HG02588 (cell line): Measurements from ENCODE around the gene NLGN1.

Experiments used
- ATAC-seq: cut with Tn5 transposase; IDR thresholded peaks from one replicate; pipeline ENCODE4 v1.9.1; 2021; ENCODE audit warnings: mild to moderate bottlenecking, moderate library complexity; ENCODE audit not compliant: unreplicated experiment

The NLGN1 gene

DNA sequence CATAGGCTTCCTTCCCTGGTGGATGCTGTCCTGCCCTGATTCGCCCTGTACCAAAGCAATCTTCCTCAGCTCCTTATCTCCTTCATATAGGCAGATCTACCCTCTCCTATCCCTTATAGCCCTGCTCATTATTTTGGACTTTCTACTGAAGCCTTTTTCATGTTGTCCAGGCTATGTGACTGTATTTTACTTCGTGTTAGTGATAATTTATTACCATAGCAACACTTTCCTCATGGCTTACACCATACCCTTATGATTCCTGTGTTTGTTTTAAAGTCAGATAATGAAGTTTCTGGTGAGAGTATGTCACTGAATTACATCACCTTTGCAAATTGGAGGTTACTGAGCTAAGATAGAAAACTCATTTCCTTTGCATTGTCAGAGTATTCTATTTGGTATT lies 352.6 kb downstream of the NLGN1 start:
- ATAC-seq = no peak

DNA sequence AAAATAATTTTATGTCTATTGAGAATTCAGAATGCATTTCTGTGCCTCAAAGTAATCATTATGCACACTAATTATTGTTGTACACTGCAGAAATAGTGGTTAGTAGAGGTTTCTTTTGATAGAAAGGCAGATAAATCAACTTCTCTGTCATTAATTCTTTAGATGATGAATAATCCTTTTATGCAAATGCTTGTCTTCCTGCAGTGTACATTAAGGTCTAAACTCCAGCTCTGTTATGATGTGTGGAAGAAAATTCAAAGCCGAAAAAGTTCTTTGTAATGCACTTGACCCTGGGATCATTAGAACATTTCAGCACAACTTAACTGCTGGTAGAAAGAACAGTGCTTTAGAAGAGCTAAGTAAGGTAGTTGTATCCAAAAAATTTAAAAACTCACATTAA lies 353.0 kb downstream of the NLGN1 start:
- ATAC-seq = no peak

DNA sequence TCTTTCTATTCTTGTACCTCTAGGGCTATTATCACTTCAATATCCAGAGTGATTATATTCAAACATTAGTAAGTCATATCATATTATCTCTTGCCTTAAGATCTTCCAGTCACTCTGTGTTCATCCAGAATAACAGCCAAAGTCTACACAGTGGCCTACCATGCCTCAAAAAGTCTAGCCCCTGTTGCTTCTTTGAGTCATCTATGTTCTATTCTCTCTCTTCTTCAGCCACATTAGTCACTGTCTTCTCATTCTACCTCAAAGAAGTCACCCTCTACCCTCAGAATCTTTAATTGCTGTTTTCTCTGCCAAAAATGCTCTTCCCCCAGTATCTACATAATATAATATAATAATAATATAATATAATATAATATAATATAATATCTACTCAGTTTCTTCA lies 356.0 kb downstream of the NLGN1 start:
- no peak for ATAC-seq

DNA sequence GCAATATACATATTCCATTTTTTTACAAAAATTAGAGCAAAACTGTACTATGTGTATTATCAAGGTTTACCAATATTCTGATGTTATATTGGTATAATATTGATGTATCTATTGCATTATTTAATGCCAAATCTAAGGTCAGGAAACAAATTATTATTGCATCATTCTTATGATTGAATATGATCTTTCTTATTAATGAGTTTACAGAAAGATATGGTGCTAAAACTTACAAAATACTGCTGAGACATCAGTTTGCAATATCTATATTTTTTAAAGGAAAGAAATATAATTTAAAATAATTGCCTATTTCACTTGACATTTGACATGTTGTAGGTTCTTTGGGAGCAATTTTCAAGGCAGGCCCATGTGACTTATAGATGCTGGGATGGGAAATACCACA lies 357.6 kb downstream of the NLGN1 start:
- ATAC-seq = no peak

DNA sequence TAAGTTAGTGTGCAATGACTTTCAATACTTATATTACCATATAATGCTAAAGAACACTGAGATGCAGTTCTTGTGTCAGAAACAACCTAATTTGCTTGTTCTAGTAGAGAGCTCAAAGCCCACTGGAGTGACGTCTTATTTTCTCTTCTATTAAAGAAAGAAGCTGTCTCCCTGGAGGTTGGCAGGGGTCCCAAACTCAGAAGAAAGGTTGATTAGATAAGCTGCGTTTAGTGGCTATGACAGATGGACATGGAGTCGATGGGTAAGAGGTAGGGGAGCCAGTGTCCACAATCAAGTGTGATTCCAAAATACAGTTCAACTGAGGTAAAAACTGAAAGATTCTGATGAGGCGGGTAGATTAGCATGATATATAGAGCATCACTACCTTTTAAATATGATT lies 363.6 kb downstream of the NLGN1 start:
- ATAC-seq = no peak

DNA sequence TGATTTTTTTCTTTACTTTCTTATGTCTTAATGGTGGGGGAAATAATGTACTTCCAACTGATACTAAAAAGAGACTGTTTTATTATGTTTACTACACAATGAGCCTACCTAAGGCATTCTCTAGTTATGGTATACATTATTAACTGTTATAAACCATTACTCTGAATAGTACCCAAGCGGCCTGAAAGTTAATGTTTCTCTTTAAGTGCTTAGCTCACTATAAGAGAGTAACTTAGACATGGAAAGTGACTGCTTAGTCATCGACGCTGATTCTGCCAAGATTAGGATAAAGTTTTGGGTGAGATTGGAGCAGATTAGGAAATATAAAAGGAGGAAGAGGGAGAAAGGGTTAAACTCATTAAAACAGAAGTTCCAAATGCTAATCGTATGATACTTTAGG lies 365.0 kb downstream of the NLGN1 start:
- ATAC-seq = no peak

DNA sequence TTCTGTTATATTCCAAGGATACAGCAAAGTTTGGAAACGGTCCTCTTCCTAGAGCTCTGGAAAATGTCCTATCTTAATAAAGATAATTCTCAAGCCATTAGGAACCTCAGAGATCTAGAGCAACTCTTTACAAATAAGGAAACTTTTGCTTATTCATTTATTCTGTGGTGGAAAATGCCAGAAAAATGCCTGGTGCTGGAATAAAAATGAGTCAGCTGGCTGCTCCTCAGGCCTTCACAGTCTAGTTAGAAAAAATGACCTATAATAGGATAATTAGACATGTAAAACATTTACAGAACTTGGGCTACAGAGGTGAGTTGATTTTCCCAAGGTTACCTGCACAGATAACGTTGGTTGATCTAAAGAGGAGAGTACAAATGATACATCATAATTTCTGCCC lies 372.5 kb downstream of the NLGN1 start:
- no peak for ATAC-seq

DNA sequence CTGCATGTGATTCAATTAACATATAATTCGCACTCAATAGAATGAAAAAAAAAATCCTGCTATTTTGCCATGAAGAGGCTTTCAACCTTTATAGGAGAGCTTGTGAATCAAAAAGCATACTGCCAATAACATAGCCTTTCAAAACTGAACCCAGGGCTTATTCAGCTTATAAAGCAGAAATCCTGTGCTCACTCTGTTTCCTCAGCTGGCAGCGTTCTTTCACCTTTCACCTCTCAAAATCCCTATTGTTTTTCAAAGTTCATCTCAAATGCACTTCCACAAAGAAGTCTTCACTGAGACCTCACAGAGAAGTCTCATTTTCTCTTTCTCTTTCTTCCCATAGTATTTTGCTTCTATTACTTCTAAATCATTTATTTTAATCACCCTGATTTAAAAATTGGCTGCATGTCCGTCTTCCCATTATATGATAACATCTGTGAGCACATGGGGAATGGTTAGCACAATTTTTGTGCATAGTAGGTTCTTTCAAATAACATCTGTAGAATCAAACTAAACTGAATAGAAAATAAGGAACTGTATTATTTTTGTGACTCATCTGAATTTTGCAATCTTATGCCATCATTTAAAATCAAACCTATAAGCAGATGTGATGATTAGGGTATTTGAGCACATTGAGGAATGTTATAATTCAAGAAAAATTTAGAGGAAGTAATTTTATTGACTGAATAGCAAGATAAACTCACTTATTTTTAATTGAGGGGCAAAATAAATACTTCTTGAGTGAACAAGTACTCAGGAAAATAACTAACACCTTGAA lies 373.4 kb downstream of the NLGN1 start:
- ATAC-seq = no peak

DNA sequence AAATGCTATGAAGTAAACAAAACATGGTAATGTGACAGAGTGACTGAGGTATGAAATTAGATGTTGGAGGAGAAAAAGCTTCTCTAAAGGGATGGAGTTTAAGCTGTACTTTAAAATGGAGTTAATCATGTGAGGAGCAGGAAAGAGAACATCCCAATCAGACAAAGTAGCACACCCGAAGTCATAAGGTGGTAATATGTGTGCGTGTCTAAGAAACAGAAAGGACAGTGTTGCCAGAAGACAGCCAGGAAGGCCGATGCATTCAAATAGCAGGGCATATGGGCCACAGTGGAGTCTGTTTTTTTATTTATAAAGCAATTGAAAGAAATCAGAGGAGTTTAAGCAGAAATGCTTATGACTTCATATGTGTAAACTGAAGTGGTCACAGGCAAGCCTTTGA lies 376.3 kb downstream of the NLGN1 start:
- ATAC-seq = no peak

DNA sequence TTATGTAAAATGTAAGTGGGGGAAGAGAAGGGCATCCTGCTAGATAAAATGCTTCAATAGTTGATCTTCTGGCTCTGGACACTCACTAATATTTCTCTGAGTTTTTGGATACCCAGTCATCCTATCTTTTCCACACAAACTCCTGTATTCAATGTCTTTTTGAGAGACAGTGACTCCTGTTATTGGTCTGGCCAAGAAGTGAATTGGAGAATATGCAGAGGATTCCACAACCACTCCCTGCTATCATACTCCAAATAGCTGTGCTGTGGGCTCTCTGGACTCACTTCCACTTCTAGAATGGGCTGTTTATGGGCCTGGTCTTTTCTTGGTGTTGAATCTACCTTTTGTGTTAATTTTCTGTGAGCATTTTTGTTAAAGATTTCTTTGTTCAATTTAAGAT lies 376.8 kb downstream of the NLGN1 start:
- no peak for ATAC-seq

DNA sequence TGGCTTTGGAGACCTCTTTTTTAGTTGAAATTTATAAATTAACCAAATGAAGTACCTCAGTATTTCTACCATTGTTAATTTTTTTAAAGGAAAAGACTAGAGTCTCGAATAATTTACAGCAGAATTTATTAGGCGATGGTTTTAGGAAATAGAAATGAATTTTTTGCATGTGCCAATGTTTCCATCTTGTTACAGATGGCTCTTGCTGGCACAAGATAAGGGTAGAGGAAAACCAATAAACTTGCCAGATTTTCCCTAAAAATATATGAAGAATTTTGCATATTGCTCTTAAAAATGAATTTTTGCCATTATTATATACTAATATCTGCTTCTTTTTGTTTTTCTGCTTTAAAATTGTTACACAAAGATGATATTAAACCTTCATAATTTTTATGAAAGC lies 380.7 kb downstream of the NLGN1 start:
- no peak for ATAC-seq

DNA sequence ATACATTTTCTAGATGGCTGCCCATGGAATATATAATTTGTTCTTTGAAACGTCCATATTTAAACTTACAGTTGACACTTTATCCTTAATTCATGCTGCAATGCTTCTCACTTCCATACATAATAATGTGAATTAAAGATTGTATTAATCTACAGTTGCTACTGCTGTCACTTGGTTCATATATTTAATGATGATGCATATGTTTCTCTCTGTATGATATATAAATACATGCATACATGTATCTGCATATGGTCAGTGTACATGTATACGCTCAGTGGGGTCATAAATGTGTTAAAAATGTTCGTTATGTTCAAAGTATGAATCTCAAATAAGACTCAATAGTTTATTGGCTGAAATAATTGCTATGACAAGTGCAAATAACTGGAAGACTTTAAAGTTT lies 382.5 kb downstream of the NLGN1 start:
- ATAC-seq = no peak

DNA sequence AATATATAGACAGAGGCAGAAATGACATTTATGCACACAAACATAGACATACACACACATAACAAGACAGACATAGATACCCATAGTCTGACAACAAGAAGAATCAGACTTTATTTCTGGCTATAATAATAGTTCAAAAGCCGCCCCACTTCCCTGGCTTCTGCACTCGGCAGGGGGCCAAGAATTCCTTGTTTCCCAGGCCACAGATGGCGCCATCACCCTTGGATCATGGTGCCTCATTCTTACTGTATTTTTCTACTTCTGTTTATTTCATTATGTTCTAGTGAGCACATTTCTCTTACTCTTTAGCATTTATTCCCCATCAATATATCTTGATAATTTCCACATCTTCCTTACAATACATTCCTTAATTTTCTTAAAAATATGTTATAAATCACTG lies 387.5 kb downstream of the NLGN1 start:
- ATAC-seq = no peak

DNA sequence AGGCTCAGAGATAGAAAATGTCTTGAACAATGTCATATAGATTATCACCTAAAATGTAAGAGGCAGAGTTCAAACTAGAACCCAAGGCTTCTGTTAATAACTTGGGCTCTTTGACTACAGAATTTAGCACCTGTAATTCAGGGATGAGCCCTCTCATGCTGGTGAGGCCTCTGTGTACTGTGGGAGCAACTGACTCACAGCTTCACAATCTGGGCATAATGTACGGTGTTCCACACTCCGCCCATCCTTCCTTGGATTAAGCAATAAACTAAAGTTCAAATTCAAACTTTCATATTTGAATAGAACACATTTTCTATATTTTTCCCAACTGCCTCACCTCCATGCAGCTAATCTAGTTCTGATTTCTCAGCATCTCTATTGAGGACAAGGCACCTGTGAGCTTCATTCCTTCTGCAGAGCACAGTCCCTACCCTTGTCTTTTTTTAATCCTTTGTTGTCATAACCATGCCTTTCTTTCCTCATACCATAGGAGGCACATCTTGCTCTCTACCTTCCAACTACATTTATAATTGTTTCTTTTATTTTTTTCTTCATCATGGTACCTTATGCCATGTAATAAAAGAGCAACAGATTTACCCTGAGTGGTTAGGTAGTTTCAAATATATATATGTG lies 392.1 kb downstream of the NLGN1 start:
- ATAC-seq = no peak

DNA sequence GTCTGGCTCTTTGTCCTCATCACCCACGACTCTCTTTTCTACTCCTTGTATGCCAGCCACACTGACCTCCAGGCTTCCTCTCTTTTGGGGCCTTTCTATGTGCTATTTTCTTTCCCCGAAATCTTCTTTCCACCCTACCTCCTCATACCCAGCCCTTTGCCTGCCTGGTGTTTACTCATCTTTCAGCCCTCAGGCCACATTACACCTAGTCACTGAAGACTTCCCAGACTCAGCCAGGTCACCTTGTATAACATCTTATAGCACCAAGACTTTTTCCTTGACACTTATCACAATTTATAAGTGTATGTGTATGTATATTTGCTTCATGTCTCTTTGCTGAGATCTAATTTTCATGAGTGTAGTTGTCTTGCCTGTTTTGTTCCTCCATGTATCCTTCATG lies 396.4 kb downstream of the NLGN1 start:
- ATAC-seq = no peak

DNA sequence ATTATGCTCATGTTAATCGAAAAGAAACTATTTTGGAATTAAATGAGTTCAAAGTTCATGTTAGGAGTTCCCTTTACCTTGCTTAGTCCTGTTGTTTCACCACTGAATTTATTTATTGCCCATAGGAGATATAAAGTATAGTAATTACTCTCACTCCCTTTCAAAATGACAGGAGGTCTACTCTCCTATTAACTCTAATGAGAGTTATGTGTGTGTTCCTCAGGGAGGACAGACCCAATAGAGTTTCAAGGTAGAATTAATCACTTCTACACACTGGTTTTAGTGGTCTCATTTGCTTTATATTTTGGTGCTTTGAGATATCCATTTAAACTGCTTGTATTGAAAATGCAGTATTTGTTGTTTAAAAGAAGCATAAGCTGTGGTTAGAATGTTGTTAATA lies 398.9 kb downstream of the NLGN1 start:
- ATAC-seq = no peak

DNA sequence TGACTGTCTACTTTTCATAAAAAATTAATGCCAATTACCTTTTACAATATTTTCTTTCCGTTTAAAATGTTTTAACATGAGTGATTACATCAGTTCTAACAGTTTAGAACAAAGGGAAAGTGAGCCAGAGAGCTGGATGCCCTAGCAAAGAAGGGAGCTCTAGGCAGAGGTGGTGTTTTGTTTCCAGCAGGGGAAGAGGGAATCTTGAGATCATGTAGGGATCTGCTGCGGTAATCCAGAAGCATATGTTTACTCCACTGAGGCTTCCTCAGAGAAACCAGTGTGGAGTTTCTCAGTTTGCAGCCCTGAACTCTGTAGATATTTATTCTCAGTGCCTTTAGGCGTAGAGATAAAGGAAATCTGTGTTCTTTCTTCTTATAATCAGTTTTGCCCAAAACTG lies 399.3 kb downstream of the NLGN1 start:
- ATAC-seq = no peak

DNA sequence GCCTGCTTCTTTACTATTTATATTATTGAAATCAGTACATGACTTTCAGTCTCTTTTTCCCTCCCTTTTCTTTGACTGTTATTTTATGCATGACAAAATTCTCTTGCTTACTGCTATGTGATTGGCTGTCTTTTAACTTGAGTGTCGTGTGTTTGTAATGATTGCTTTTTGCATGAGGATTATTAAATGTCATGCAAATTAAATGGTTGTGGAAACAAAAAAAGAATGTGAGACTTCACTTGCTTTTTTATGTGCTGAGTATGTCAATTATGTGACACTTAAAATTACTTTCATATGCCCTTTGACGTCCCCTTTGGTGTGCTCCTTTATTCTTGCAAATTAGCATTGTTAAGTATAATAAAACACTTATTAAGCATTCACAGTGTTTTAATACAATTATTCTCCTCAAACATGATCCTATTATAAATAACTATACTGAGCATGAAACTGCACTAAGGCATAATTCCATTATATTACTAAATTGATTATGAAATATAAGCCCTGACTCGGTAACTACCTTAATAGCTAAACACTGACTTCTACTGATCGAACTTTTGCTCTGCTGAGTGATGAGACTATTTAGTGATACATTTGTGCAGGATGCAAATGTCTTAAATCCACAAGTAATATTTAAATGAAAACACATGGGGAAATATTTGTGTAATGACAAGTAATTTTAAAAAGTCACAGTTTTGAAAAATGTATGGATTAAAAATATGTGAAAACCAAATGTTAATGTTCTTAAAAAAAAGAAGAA lies 401.7 kb downstream of the NLGN1 start:
- ATAC-seq = no peak

DNA sequence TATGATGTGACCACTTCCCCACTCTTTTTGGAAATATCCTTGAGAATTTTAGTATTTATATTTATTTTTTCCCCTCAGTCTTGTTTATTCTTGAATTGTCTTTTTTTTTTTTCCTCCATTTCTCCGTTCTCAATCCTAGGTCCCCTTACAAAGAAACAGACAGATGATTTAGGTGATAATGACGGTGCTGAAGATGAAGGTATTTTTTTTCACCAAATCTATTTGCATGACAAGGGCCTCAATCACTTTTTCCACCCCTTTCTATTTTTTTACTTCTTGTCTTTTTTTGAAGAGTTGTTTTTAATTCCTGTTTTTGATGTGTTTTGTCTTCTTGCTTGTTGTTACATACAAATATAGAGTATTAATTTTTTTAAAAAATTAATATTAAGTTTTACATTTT lies 402.6 kb downstream of the NLGN1 start:
- ATAC-seq = no peak

DNA sequence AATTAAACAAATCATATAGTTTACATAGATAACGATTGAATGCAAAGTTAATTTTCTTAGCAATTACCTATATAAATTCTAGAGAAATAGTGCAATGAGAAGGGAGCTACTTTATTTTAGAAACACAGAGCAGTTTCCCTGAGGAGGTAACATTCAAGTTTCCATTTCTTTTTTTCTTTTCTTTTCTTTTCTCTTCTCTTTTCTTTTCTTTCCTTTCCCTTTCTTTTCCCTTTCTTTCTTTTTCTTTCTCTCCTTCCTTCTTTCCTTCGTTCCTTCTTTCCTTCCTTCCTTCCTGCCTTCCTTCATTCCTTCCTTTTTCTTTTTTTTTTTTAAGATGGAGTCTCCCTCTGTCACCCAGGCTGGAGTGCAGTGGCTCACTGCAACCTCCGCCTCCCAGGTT lies 417.3 kb downstream of the NLGN1 start:
- ATAC-seq = no peak

DNA sequence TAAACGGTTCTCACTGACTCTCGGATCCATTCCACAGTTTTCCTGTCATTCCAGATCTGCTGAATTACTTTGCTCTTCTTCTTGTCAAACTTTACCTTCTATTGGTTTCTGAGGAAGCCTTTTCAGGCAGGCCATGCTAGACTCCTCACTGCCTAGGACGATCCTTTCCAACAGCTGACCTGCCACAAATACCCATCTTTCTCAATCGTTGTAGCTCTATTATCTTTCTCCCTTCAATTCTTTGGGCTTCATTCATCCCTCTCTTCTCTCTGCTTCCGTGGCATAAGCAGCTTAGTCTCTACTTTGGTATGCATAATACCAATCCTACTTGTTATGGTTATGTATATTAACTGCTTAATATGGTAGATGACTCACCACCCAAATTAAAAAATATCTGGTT lies 421.8 kb downstream of the NLGN1 start:
- no peak for ATAC-seq

DNA sequence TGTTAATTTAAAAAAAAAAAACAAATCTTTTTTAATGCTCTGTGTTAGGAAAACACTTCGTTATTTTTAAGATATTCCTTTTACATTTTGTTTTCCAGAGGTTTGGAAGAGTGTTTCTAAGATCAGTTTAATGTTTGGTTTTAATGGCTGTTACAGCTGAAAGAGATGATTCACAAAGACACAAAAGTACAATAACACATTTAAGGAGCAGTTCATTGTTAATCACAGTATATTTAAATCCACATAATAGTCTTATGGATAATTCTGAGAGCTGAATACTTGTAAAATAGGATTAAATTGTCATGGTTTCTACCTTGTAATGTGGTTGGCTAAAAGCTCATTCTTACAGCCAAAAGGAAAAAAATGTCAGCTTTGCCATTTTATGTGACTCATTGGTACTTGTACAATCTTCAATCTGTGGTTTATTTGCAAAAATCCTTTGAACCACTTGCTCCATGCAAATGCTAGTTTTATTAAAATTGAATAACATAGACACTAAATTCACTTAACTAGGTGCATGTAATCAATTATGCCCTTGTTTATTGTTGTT lies 426.4 kb downstream of the NLGN1 start:
- ATAC-seq = no peak
